A673 (cell line): ENCODE data around the gene ERGIC1.

Experiments used
- EZH2 ChIP-seq: fragments of 200-600 bp; sonication (generic); IDR thresholded peaks from 2 replicates; pipeline ENCODE4 v1.6.1; 2017; ENCODE audit warnings: borderline replicate concordance, low read depth, mild to moderate bottlenecking, mixed read lengths, antibody characterized with exemption, low read length; ENCODE audit not compliant: poor library complexity, severe bottlenecking
- TF ChIP-seq, protein P1 (sequence below): fragments of 300-800, 200-600 bp; sonication (generic); conservative IDR thresholded peaks from 2 replicates; pipeline ENCODE4 v1.5.1; 2017; ENCODE audit warnings: low read depth, mild to moderate bottlenecking, antibody characterized with exemption, low read length, moderate library complexity, mixed read lengths

DNA sequence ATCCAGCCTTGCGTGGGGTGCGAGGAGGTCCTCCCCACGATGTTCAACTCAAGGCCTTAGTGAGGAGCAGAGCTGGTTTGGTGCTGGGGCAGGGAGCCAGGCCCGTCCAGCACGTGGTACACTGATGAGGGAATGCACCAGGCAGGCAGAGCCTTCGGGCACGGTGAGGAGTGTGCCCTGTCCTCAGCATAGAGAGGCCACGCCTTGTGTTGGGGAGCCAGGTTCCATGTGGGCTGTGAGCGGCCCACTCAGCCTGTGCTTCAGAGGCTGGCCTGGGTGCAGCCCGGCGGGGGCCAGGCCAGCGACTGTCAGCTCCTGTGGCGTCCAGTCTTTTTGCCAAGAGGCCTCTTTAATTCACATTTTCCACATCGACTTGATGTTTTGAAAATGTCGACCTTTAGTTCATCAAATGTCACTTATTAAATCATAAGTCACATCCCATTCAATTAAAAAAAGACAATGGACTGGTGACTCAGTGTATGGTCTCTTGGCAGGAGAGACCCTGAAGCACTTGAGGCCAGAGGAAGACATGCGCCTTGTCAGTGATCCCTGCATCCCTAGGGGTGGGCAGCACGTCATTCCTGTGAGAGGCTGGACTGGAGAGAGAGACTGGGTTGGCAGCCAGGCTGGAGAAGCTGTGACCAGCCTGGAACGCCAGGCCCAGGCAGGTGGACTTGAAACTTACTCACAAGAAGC lies 21.7 kb downstream of the ERGIC1 start:
- TF ChIP-seq, protein P1, sequence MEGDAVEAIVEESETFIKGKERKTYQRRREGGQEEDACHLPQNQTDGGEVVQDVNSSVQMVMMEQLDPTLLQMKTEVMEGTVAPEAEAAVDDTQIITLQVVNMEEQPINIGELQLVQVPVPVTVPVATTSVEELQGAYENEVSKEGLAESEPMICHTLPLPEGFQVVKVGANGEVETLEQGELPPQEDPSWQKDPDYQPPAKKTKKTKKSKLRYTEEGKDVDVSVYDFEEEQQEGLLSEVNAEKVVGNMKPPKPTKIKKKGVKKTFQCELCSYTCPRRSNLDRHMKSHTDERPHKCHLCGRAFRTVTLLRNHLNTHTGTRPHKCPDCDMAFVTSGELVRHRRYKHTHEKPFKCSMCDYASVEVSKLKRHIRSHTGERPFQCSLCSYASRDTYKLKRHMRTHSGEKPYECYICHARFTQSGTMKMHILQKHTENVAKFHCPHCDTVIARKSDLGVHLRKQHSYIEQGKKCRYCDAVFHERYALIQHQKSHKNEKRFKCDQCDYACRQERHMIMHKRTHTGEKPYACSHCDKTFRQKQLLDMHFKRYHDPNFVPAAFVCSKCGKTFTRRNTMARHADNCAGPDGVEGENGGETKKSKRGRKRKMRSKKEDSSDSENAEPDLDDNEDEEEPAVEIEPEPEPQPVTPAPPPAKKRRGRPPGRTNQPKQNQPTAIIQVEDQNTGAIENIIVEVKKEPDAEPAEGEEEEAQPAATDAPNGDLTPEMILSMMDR: no peak
- no peak for TF ChIP-seq EZH2
